Neural progenitor cell (in vitro differentiated cells): ENCODE measurements around the gene CFAP299.

ENCODE experiments used
- EZH2 ChIP-seq: fragments of 200-600 bp; sonication (generic); IDR thresholded peaks from 2 replicates; pipeline ENCODE4 v1.6.1; 2017; ENCODE audit warnings: antibody characterized with exemption, mild to moderate bottlenecking, moderate library complexity
- TF ChIP-seq, protein P1 (sequence below): fragments of 200-600 bp; sonication (generic); IDR thresholded peaks from 2 replicates; pipeline ENCODE4 v1.5.1; 2017; ENCODE audit warnings: antibody characterized with exemption, mild to moderate bottlenecking

DNA sequence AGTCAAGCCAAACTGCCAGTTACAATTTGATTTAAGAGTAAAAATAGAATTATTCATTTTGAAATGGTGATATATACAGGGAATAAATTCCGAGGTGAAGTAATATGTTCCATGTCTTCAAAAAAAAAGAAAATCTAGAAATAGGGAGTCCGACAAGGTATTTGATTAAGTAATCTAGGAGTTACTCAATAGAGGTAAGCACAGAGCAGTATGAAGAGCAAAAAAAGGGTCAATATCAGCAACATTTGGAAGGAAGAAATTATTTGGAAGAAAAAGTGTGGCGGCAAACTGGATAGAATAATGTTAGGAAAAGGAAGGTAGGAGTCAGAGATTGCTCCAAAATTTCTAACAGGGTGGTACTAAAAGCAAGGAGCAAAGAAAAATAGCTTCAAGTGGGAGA is 581.2 kb downstream of the CFAP299 start:
- TF ChIP-seq, protein P1, sequence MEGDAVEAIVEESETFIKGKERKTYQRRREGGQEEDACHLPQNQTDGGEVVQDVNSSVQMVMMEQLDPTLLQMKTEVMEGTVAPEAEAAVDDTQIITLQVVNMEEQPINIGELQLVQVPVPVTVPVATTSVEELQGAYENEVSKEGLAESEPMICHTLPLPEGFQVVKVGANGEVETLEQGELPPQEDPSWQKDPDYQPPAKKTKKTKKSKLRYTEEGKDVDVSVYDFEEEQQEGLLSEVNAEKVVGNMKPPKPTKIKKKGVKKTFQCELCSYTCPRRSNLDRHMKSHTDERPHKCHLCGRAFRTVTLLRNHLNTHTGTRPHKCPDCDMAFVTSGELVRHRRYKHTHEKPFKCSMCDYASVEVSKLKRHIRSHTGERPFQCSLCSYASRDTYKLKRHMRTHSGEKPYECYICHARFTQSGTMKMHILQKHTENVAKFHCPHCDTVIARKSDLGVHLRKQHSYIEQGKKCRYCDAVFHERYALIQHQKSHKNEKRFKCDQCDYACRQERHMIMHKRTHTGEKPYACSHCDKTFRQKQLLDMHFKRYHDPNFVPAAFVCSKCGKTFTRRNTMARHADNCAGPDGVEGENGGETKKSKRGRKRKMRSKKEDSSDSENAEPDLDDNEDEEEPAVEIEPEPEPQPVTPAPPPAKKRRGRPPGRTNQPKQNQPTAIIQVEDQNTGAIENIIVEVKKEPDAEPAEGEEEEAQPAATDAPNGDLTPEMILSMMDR, result no peak
- TF ChIP-seq EZH2, result no peak
